ENCODE measurements around the gene THBS4.

DNA sequence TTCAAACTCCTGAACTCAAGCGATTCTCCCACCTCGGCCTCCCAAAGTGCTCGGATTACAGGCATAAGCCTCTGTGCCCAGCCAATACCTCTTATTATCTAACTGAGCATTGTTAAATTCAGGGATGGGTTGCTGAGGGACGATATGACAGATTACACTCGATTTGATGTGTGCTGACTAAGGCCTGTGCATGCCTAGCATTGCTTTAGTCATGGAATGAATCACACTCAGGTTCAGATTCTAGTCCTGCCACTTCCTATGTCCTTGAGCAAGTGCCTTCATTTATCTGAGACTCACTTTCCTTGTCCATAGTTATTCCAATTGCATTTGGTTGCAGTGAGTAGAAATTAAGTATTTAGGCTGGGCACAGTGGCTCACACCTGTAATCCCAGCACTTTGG lies 19.5 kb downstream of the THBS4 start:
- no peak for TF ChIP-seq CTCF (IDR thresholded peaks at IDR 0.05)
- no peak for TF ChIP-seq POLR2AphosphoS5 (IDR thresholded peaks at IDR 0.05; ENCODE audit: insufficient read depth in 1 of 2, low read depth in 1 of 2)
- TF ChIP-seq POLR2A (IDR thresholded peaks at IDR 0.05): no peak
